Measurements from ENCODE around the gene TUT4.

Gene TUT4

DNA sequence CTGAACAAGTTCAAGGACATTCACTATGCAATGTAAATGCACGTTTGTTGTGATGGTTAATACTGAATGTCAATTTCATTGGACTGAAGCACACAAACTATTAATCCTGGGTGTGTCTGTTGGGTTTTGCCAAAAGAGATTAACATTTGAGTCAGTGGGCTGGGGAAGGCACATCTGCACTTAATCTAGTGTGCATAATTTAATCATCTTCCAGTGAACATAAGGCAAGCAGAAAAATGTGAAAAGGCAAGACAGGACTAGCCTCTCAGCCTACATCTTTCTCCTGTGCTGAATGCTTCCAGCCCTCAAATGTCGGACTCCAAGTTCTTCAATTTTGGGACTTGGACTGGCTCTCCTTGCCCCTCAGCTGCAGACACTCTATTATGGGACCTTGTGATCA is 108.4 kb downstream of the TUT4 start:
- TF ChIP-seq FOXM1 (IDR thresholded peaks at IDR 0.05; ENCODE audit: borderline replicate concordance, low read depth) (no peak), TEAD4 (IDR thresholded peaks at IDR 0.05) (no peak), CREB1 (IDR thresholded peaks at IDR 0.05; ENCODE audit: low read depth) (no peak), EP300 (IDR thresholded peaks at IDR 0.05; ENCODE audit: borderline replicate concordance) (no peak), CEBPB (IDR thresholded peaks at IDR 0.05) (no peak), RAD21 (IDR thresholded peaks at IDR 0.05; ENCODE audit: low read depth) (no peak)
- TF ChIP-seq, protein P1, sequence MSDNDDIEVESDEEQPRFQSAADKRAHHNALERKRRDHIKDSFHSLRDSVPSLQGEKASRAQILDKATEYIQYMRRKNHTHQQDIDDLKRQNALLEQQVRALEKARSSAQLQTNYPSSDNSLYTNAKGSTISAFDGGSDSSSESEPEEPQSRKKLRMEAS (IDR thresholded peaks at IDR 0.05) = no peak

GRCh38 chr1:52439976-52440375 is 112.9 kb downstream of the TUT4 start:
- no peak for TF ChIP-seq REST (IDR thresholded peaks at IDR 0.05; ENCODE audit: low read depth)
- no peak for TF ChIP-seq FOXM1 (IDR thresholded peaks at IDR 0.05; ENCODE audit: borderline replicate concordance, low read depth)
- TF ChIP-seq TCF12 (IDR thresholded peaks at IDR 0.05; ENCODE audit: low read depth) = no peak
- TF ChIP-seq, protein P2, sequence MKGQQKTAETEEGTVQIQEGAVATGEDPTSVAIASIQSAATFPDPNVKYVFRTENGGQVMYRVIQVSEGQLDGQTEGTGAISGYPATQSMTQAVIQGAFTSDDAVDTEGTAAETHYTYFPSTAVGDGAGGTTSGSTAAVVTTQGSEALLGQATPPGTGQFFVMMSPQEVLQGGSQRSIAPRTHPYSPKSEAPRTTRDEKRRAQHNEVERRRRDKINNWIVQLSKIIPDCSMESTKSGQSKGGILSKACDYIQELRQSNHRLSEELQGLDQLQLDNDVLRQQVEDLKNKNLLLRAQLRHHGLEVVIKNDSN (IDR thresholded peaks at IDR 0.05) = no peak
- no peak for TF ChIP-seq TAF1 (IDR thresholded peaks at IDR 0.05; ENCODE audit: low read depth)
- no peak for TF ChIP-seq EGR1 (IDR thresholded peaks at IDR 0.05)
- TF ChIP-seq TEAD4 (IDR thresholded peaks at IDR 0.05) = no peak
- no peak for TF ChIP-seq ZBTB7A (IDR thresholded peaks at IDR 0.05; ENCODE audit: low read depth)
- no peak for TF ChIP-seq RAD21 (IDR thresholded peaks at IDR 0.05; ENCODE audit: low read depth)

DNA sequence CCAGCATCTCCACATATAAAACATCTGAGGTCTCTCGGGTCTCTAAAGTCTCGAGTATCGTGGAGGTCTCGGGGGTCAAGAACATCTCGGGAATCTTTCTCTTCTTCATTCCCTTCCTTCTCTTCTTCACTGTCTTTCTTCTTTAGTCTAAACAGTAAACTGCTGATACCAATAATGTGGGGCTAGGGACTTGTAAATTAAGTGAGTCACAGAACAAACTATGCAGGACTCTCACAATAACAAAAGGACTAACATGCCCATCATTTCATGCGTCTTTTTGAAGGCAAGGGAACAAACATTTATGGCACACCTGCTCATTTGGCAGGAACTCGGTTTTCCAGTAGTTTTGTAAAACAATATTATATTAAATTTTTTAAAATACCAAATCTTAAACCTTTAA is 116.1 kb downstream of the TUT4 start:
- TF ChIP-seq TAF1 (IDR thresholded peaks at IDR 0.05; ENCODE audit: low read depth) = no peak
- no peak for TF ChIP-seq TCF12 (IDR thresholded peaks at IDR 0.05; ENCODE audit: low read depth)
- TF ChIP-seq TEAD4 (IDR thresholded peaks at IDR 0.05) = no peak
- TF ChIP-seq FOXM1 (IDR thresholded peaks at IDR 0.05; ENCODE audit: borderline replicate concordance, low read depth) = no peak
- no peak for TF ChIP-seq ZBTB7A (IDR thresholded peaks at IDR 0.05; ENCODE audit: low read depth)
- TF ChIP-seq NFIC (IDR thresholded peaks at IDR 0.05) = no peak
- no peak for TF ChIP-seq CEBPB (IDR thresholded peaks at IDR 0.05)
- TF ChIP-seq RAD21 (IDR thresholded peaks at IDR 0.05; ENCODE audit: low read depth) = no peak
- no peak for TF ChIP-seq EP300 (IDR thresholded peaks at IDR 0.05; ENCODE audit: borderline replicate concordance)
- TF ChIP-seq EGR1 (IDR thresholded peaks at IDR 0.05) = no peak

DNA sequence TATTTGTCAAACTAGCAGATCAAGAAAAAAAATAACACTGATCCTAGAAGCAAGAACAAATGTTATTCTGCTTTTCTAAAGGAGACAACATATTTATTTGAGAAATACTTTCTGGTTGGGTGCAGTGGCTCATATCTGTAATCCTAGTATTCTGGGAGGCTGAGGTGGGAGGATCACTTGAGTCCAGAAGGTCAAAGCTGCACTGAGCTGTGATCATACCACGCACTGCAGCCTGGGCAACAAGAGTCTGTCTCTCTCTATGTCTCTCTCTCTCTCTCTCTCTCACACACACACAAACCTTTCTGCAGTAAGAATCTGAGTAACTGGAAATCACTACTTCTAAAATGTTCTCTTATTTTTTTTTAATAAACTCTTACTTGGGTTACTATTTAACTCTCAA is 117.2 kb downstream of the TUT4 start:
- TF ChIP-seq, protein P1 (IDR thresholded peaks at IDR 0.05) = no peak
- TF ChIP-seq ZBTB7A (IDR thresholded peaks at IDR 0.05; ENCODE audit: low read depth) (no peak), TAF1 (IDR thresholded peaks at IDR 0.05; ENCODE audit: low read depth) (no peak), TCF12 (IDR thresholded peaks at IDR 0.05; ENCODE audit: low read depth) (no peak), RAD21 (IDR thresholded peaks at IDR 0.05; ENCODE audit: low read depth) (no peak), NFIC (IDR thresholded peaks at IDR 0.05) (no peak), CREB1 (IDR thresholded peaks at IDR 0.05; ENCODE audit: low read depth) (no peak), TEAD4 (IDR thresholded peaks at IDR 0.05) (no peak), EP300 (IDR thresholded peaks at IDR 0.05; ENCODE audit: borderline replicate concordance) (no peak), CEBPB (IDR thresholded peaks at IDR 0.05) (no peak), EGR1 (IDR thresholded peaks at IDR 0.05) (no peak), FOXM1 (IDR thresholded peaks at IDR 0.05; ENCODE audit: borderline replicate concordance, low read depth) (no peak), REST (IDR thresholded peaks at IDR 0.05; ENCODE audit: low read depth) (no peak), YY1 (IDR thresholded peaks at IDR 0.05; ENCODE audit: low read depth) (no peak)
- TF ChIP-seq, protein P2 (IDR thresholded peaks at IDR 0.05) = no peak

GRCh38 chr1:52435211-52435610 is 117.7 kb downstream of the TUT4 start:
- no peak for TF ChIP-seq YY1 (IDR thresholded peaks at IDR 0.05; ENCODE audit: low read depth)
- no peak for TF ChIP-seq NFIC (IDR thresholded peaks at IDR 0.05)
- TF ChIP-seq TCF12 (IDR thresholded peaks at IDR 0.05; ENCODE audit: low read depth) = no peak
- TF ChIP-seq REST (IDR thresholded peaks at IDR 0.05; ENCODE audit: low read depth) = no peak
- TF ChIP-seq ZBTB7A (IDR thresholded peaks at IDR 0.05; ENCODE audit: low read depth) = no peak
- TF ChIP-seq EP300 (IDR thresholded peaks at IDR 0.05; ENCODE audit: borderline replicate concordance) = no peak
- TF ChIP-seq TEAD4 (IDR thresholded peaks at IDR 0.05) = no peak
- TF ChIP-seq, protein P2 (IDR thresholded peaks at IDR 0.05) = no peak
